ENCODE measurements around the gene SPRED2. TPM values are rescaled to one million over a fixed set of nuclear protein-coding genes. Genes with fewer than 3 reads are reported as not detected.

The SPRED2 gene
- polyA plus RNA-seq, 1 donor from 2014 or later = 5.3 TPM

DNA sequence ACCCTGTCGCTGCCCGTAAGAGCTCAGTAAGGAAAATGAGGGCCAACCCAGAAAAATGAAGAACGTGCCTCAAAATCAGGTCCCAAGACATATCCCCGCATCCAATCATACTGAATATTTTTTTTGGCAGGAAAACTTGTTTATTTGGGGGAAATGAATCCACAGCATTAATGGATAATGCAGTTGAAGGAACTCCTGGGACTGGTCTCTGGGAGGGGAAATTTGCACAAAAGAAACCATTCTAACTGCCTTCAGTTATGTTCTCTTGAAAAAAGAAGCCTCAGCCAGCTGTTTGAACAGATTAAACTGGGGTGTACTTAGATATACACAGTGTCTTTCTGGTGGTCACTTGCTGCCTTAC lies 61.3 kb downstream of the SPRED2 start:
- TF ChIP-seq RAD21 (conservative IDR thresholded peaks at IDR 0.05) (no peak), EP300 (conservative IDR thresholded peaks at IDR 0.05; ENCODE audit: poor library complexity, severe bottlenecking) (no peak), EZH2 (IDR thresholded peaks at IDR 0.05; ENCODE audit: borderline replicate concordance, insufficient read depth, low read length, poor library complexity, severe bottlenecking) (no peak)
- no peak overlapping the region for H3K9ac ChIP-seq (ENCODE audit: low read length)
- H3K36me3 ChIP-seq (ENCODE audit: insufficient read depth, low read length) = no peaks in the 10 kb centered on the region
- no peaks in the 10 kb centered on the region for H3K9me3 ChIP-seq (ENCODE audit: low read length)
- H3K4me3 ChIP-seq (ENCODE audit: low read length) = no peak overlapping the region
- H3K9me2 ChIP-seq (ENCODE audit: insufficient read depth, low read length) = no peaks in the 10 kb centered on the region
- no peak overlapping the region for H3K4me2 ChIP-seq (ENCODE audit: low read length)
- H3F3A ChIP-seq (ENCODE audit: insufficient read depth, low read length, poor library complexity, severe bottlenecking) = no peaks in the 10 kb centered on the region
- H3K27me3 ChIP-seq (ENCODE audit: insufficient read depth, low read depth, low read length) = no peaks in the 10 kb centered on the region
- no peak overlapping the region for H2AFZ ChIP-seq (ENCODE audit: low read depth, low read length)
- H3K27ac ChIP-seq (ENCODE audit: low read length) = no peak overlapping the region
- H4K20me1 ChIP-seq (ENCODE audit: insufficient read depth) = no peaks in the 10 kb centered on the region
- H3K79me2 ChIP-seq (replicated peaks; ENCODE audit: insufficient read depth, low read length) = peaks cover 8% of the 10 kb centered on the region

DNA sequence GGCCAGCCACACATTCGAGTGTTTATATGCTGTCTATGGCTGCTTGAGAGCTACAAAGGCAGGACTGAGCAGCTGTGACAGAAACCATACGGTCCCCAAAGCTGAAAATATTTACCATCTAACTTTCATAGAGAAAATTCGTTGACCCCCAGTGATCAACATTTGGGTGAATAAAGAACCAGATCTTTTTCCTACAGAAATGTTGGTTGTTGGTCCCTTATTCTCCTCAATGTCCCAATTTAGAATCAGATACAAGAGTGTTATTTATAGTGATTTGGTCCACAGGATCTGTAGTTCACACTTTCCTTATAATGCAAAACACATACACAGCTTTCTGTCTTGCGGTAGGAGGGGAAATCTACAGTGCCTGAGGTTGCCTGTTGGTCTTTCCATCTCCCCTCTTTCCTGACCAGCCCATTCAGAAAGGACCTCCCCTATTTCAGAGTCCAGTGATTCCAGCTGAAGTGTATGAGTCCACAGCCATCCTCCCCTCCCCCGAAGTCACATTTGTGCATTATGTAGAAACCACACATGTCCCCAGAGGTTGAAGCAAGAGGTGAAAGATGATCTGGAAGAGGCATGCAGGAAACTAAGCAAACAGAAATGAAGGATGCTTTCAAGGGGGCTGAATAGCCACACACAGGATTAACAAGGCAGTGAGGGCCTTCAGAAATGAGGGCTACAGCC lies 61.9 kb downstream of the SPRED2 start:
- no peak overlapping the region for H3K4me3 ChIP-seq (ENCODE audit: low read length)
- no peak overlapping the region for H3K9ac ChIP-seq (ENCODE audit: low read length)
- H4K20me1 ChIP-seq (ENCODE audit: insufficient read depth) = no peaks in the 10 kb centered on the region
- H3K27ac ChIP-seq (ENCODE audit: low read length) = no peak overlapping the region
- no peaks in the 10 kb centered on the region for H3K9me3 ChIP-seq (ENCODE audit: low read length)
- H3K79me2 ChIP-seq (replicated peaks; ENCODE audit: insufficient read depth, low read length) = peaks cover 6% of the 10 kb centered on the region
- no peaks in the 10 kb centered on the region for H3F3A ChIP-seq (ENCODE audit: insufficient read depth, low read length, poor library complexity, severe bottlenecking)
- H2AFZ ChIP-seq (ENCODE audit: low read depth, low read length) = no peak overlapping the region
- H3K27me3 ChIP-seq (ENCODE audit: insufficient read depth, low read depth, low read length) = no peaks in the 10 kb centered on the region
- no peaks in the 10 kb centered on the region for H3K9me2 ChIP-seq (ENCODE audit: insufficient read depth, low read length)
- no peak for TF ChIP-seq RAD21 (conservative IDR thresholded peaks at IDR 0.05)
- TF ChIP-seq MXI1 (conservative IDR thresholded peaks at IDR 0.05; ENCODE audit: poor library complexity, severe bottlenecking) = no peak
- TF ChIP-seq SMC3 (conservative IDR thresholded peaks at IDR 0.05; ENCODE audit: poor library complexity) = no peak
- TF ChIP-seq EP300 (conservative IDR thresholded peaks at IDR 0.05; ENCODE audit: poor library complexity, severe bottlenecking) = no peak
- TF ChIP-seq TAF1 (IDR thresholded peaks at IDR 0.05; ENCODE audit: low read depth) = no peak
- TF ChIP-seq, protein P1, sequence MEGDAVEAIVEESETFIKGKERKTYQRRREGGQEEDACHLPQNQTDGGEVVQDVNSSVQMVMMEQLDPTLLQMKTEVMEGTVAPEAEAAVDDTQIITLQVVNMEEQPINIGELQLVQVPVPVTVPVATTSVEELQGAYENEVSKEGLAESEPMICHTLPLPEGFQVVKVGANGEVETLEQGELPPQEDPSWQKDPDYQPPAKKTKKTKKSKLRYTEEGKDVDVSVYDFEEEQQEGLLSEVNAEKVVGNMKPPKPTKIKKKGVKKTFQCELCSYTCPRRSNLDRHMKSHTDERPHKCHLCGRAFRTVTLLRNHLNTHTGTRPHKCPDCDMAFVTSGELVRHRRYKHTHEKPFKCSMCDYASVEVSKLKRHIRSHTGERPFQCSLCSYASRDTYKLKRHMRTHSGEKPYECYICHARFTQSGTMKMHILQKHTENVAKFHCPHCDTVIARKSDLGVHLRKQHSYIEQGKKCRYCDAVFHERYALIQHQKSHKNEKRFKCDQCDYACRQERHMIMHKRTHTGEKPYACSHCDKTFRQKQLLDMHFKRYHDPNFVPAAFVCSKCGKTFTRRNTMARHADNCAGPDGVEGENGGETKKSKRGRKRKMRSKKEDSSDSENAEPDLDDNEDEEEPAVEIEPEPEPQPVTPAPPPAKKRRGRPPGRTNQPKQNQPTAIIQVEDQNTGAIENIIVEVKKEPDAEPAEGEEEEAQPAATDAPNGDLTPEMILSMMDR (IDR thresholded peaks at IDR 0.05; ENCODE audit: poor library complexity, severe bottlenecking) = no peak
- TF ChIP-seq, protein P2, sequence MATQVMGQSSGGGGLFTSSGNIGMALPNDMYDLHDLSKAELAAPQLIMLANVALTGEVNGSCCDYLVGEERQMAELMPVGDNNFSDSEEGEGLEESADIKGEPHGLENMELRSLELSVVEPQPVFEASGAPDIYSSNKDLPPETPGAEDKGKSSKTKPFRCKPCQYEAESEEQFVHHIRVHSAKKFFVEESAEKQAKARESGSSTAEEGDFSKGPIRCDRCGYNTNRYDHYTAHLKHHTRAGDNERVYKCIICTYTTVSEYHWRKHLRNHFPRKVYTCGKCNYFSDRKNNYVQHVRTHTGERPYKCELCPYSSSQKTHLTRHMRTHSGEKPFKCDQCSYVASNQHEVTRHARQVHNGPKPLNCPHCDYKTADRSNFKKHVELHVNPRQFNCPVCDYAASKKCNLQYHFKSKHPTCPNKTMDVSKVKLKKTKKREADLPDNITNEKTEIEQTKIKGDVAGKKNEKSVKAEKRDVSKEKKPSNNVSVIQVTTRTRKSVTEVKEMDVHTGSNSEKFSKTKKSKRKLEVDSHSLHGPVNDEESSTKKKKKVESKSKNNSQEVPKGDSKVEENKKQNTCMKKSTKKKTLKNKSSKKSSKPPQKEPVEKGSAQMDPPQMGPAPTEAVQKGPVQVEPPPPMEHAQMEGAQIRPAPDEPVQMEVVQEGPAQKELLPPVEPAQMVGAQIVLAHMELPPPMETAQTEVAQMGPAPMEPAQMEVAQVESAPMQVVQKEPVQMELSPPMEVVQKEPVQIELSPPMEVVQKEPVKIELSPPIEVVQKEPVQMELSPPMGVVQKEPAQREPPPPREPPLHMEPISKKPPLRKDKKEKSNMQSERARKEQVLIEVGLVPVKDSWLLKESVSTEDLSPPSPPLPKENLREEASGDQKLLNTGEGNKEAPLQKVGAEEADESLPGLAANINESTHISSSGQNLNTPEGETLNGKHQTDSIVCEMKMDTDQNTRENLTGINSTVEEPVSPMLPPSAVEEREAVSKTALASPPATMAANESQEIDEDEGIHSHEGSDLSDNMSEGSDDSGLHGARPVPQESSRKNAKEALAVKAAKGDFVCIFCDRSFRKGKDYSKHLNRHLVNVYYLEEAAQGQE (IDR thresholded peaks at IDR 0.05; ENCODE audit: borderline replicate concordance) = no peak
- no peak for TF ChIP-seq EZH2 (IDR thresholded peaks at IDR 0.05; ENCODE audit: borderline replicate concordance, insufficient read depth, low read length, poor library complexity, severe bottlenecking)
- TF ChIP-seq POLR2AphosphoS5 (IDR thresholded peaks at IDR 0.05) = no peak
- H3K4me2 ChIP-seq (ENCODE audit: low read length) = no peak overlapping the region
- H3K36me3 ChIP-seq (ENCODE audit: insufficient read depth, low read length) = no peaks in the 10 kb centered on the region
